HG02840 (cell line): ENCODE data around the gene ULBP1.
"Not testable (repeated sequence)": the region's sequence is repeated elsewhere in the genome, so short reads cannot be mapped to it uniquely, and the experiment has no call there.

ENCODE experiments used
- ATAC-seq: cut with Tn5 transposase; IDR thresholded peaks from one replicate; pipeline ENCODE4 v1.9.1; 2021; ENCODE audit warnings: mild to moderate bottlenecking, moderate library complexity, moderate number of reproducible peaks; ENCODE audit not compliant: unreplicated experiment, low FRiP score

ULBP1 gene

GRCh38 chr6:149969635-149970034 lies 5.9 kb downstream of the ULBP1 start:
- no peak for ATAC-seq

- not testable (repeated sequence) for ATAC-seq
Measured at GRCh38 chr6:149974394-149974793, 10.7 kb downstream of the ULBP1 start.

GRCh38 chr6:149974825-149975224 lies 11.1 kb downstream of the ULBP1 start:
- no peak for ATAC-seq

- no peak for ATAC-seq
Measured at GRCh38 chr6:149975400-149975799, 11.7 kb downstream of the ULBP1 start.

- no peak for ATAC-seq
Measured at GRCh38 chr6:149977221-149977620, 13.5 kb downstream of the ULBP1 start.

GRCh38 chr6:149978610-149979009 lies 14.9 kb downstream of the ULBP1 start:
- no peak for ATAC-seq

GRCh38 chr6:149979293-149979692 lies 15.6 kb downstream of the ULBP1 start:
- ATAC-seq: no peak

GRCh38 chr6:149983145-149983544 lies 19.4 kb downstream of the ULBP1 start:
- ATAC-seq: no peak

- no peak for ATAC-seq
Measured at GRCh38 chr6:149984773-149985172, 21.0 kb downstream of the ULBP1 start.

- no peak for ATAC-seq
Measured at GRCh38 chr6:149985481-149985937, 21.8 kb downstream of the ULBP1 start.

GRCh38 chr6:149987602-149988107 lies 23.9 kb downstream of the ULBP1 start:
- no peak for ATAC-seq

- ATAC-seq: no peak
Measured at GRCh38 chr6:149988550-149989346, 25.0 kb downstream of the ULBP1 start.

GRCh38 chr6:149990212-149990660 lies 26.5 kb downstream of the ULBP1 start:
- ATAC-seq: no peak

- ATAC-seq: no peak
Measured at GRCh38 chr6:149990661-149991471, 27.1 kb downstream of the ULBP1 start.

GRCh38 chr6:149991472-149991795 lies 27.7 kb downstream of the ULBP1 start:
- ATAC-seq: not testable (repeated sequence)

- ATAC-seq: no peak
Measured at GRCh38 chr6:149991838-149992237, 28.1 kb downstream of the ULBP1 start.

- no peak for ATAC-seq
Measured at GRCh38 chr6:149995235-149995750, 31.6 kb downstream of the ULBP1 start.

- no peak for ATAC-seq
Measured at GRCh38 chr6:149995971-149996370, 32.2 kb downstream of the ULBP1 start.

GRCh38 chr6:149999636-150000035 lies 35.9 kb downstream of the ULBP1 start:
- no peak for ATAC-seq

- no peak for ATAC-seq
Measured at GRCh38 chr6:150001295-150002008, 37.7 kb downstream of the ULBP1 start.

- ATAC-seq: no peak
Measured at GRCh38 chr6:150002710-150003109, 39.0 kb downstream of the ULBP1 start.
